Measurements from ENCODE around the gene NEDD8.

NEDD8 gene

GRCh38 chr14:24236689-24237462 is 4.7 kb upstream of the NEDD8 start:
- TF ChIP-seq, protein P1, sequence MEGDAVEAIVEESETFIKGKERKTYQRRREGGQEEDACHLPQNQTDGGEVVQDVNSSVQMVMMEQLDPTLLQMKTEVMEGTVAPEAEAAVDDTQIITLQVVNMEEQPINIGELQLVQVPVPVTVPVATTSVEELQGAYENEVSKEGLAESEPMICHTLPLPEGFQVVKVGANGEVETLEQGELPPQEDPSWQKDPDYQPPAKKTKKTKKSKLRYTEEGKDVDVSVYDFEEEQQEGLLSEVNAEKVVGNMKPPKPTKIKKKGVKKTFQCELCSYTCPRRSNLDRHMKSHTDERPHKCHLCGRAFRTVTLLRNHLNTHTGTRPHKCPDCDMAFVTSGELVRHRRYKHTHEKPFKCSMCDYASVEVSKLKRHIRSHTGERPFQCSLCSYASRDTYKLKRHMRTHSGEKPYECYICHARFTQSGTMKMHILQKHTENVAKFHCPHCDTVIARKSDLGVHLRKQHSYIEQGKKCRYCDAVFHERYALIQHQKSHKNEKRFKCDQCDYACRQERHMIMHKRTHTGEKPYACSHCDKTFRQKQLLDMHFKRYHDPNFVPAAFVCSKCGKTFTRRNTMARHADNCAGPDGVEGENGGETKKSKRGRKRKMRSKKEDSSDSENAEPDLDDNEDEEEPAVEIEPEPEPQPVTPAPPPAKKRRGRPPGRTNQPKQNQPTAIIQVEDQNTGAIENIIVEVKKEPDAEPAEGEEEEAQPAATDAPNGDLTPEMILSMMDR (IDR thresholded peaks at IDR 0.05; ENCODE audit: insufficient read depth, low read length, poor library complexity, severe bottlenecking): no peak
- H3K4me3 ChIP-seq (replicated peaks; ENCODE audit: low read depth, low read length): no peak overlapping the region
- no peak for DNase-seq (ENCODE audit: extremely low read depth, insufficient read length)
- no peaks in the 10 kb centered on the region for H3K27me3 ChIP-seq (replicated peaks; ENCODE audit: control insufficient read depth, insufficient read depth, low read length)
- H3K36me3 ChIP-seq (ENCODE audit: control insufficient read depth, insufficient read depth, low read length): peaks cover 46% of the 10 kb centered on the region

GRCh38 chr14:24235804-24236688 is 3.9 kb upstream of the NEDD8 start:
- TF ChIP-seq, protein P1 (IDR thresholded peaks at IDR 0.05; ENCODE audit: insufficient read depth, low read length, poor library complexity, severe bottlenecking): no peak
- Histone ChIP-seq H3K27me3 (replicated peaks; ENCODE audit: control insufficient read depth, insufficient read depth, low read length) (no peaks in the 10 kb centered on the region), H3K4me3 (replicated peaks; ENCODE audit: low read depth, low read length) (no peak overlapping the region), H3K36me3 (ENCODE audit: control insufficient read depth, insufficient read depth, low read length) (peaks cover 45% of the 10 kb centered on the region)
- no peak for DNase-seq (ENCODE audit: extremely low read depth, insufficient read length)

- Histone ChIP-seq H3K36me3 (ENCODE audit: control insufficient read depth, insufficient read depth, low read length) (peaks cover 31% of the 10 kb centered on the region), H3K27me3 (replicated peaks; ENCODE audit: control insufficient read depth, insufficient read depth, low read length) (no peaks in the 10 kb centered on the region), H3K4me3 (replicated peaks; ENCODE audit: low read depth, low read length) (no peak overlapping the region)
- TF ChIP-seq, protein P1 (IDR thresholded peaks at IDR 0.05; ENCODE audit: insufficient read depth, low read length, poor library complexity, severe bottlenecking): no peak
- no peak for DNase-seq (ENCODE audit: extremely low read depth, insufficient read length)
These were observed 2.2 kb upstream of the NEDD8 start for GRCh38 chr14:24234095-24235005.

- Histone ChIP-seq H3K36me3 (ENCODE audit: control insufficient read depth, insufficient read depth, low read length) (peaks cover 27% of the 10 kb centered on the region), H3K4me3 (replicated peaks; ENCODE audit: low read depth, low read length) (peak overlapping the region; percentile 84), H3K27me3 (replicated peaks; ENCODE audit: control insufficient read depth, insufficient read depth, low read length) (no peaks in the 10 kb centered on the region)
- TF ChIP-seq, protein P1 (IDR thresholded peaks at IDR 0.05; ENCODE audit: insufficient read depth, low read length, poor library complexity, severe bottlenecking): no peak
- DNase-seq (ENCODE audit: extremely low read depth, insufficient read length): no peak
These were observed 1.3 kb upstream of the NEDD8 start for GRCh38 chr14:24233538-24233866.

GRCh38 chr14:24232645-24233537 is 724 bp upstream of the NEDD8 start, which contains the start of gene GMPR2:
Gene GMPR2, plus strand, starts transcription at chr14:24232929. Its CDS starts 325 bp downstream, at chr14:24233254.
- no peaks in the 10 kb centered on the region for H3K27me3 ChIP-seq (replicated peaks; ENCODE audit: control insufficient read depth, insufficient read depth, low read length)
- TF ChIP-seq, protein P1 (IDR thresholded peaks at IDR 0.05; ENCODE audit: insufficient read depth, low read length, poor library complexity, severe bottlenecking): no peak
- peaks cover 20% of the 10 kb centered on the region for H3K36me3 ChIP-seq (ENCODE audit: control insufficient read depth, insufficient read depth, low read length)
- peak within 1 kb of the TSS; percentile 84 for H3K4me3 ChIP-seq (replicated peaks; ENCODE audit: low read depth, low read length)
- no peak for DNase-seq (ENCODE audit: extremely low read depth, insufficient read length)
